ENCODE results near the gene ZFP36L2.

GRCh38 chr2:43184339-43184895 lies 42.0 kb downstream of the ZFP36L2 start:
- TF ChIP-seq CTCF (IDR thresholded peaks at IDR 0.05), result no peak
- TF ChIP-seq POLR2A (IDR thresholded peaks at IDR 0.05), result no peak
- TF ChIP-seq EP300 (IDR thresholded peaks at IDR 0.05), result no peak
- TF ChIP-seq POLR2AphosphoS5 (IDR thresholded peaks at IDR 0.05), result no peak

Measured in gastroesophageal sphincter (tissue), 3 donors.